Ovary (tissue), 3 donors: Measurements from ENCODE around the gene CCL22.
"Not testable (repeated sequence)": the region's sequence is repeated elsewhere in the genome, so short reads cannot be mapped to it uniquely, and the experiment has no call there.

ENCODE experiments used
- CTCF ChIP-seq, 3 donors: fragments of 450-650 bp in 2 of 3; fragments of 200-600 bp in 1 of 3; IDR thresholded peaks; one replicate each; pipeline versions ENCODE4 v1.5.1 to v1.8.0; 2016 to 2022; ENCODE audit warnings: antibody characterized with exemption in 3 of 3, mild to moderate bottlenecking in 1 of 3
- POLR2A ChIP-seq: fragments of 450-650 bp; IDR thresholded peaks from one replicate; pipeline ENCODE4 v1.6.1; 2017; ENCODE audit warnings: antibody characterized with exemption, mild to moderate bottlenecking, moderate library complexity
- donor health status: DM: no; HTN: no; CAD: no.

GRCh38 chr16:57344094-57344493, 14.5 kb upstream of the CCL22 start:
- TF ChIP-seq CTCF (IDR thresholded peaks at IDR 0.05); POLR2A: not testable (repeated sequence)
